ENCODE results near the gene ABR. TPM values are rescaled to one million over a fixed set of nuclear protein-coding genes. Genes with fewer than 3 reads are reported as not detected.
A peak's percentile ranks its signal among the peaks of the same experiment; 100 is the strongest.

The ABR gene
- total and polyA plus RNA-seq, 2 of the 13 experiments (the other 11 are each of a cell fraction or from before 2014, with no cell fraction given), result 12.4 to 40.4 TPM

DNA sequence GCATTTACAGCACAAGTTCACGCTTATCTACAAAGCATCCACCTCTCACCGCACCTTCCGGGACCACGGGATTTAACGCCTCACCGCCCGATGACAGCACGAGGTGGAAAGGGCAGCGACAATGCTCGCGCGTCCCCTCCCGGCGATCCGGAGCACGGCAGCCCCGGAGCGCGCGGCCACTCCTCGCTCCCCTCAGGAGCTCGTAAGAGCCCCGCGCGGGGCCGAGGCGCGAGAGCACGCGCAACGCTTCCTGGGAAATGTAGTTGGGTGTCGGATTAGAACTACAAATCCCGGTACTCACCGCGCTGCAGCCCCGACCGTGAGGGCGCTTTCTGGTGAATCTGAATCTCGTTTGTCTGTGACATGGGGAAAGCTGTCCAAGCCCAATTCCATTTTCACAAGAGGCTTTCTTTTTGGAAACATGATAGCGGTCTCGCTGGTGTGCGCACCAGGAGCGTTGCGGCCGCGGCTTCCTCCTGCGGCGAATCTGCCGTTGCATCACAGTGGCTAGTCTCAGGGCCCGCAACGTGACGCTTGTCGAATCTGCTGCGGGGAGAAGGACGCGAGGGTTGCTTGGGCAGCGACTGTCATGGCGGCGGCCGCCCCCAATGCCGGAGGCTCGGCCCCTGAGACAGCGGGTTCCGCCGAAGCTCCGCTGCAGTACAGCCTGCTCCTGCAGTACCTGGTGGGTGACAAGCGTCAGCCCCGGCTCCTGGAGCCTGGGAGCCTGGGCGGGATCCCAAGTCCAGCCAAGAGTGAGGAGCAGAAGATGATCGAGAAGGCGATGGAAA lies 183.0 kb downstream of the ABR start, which contains the start of gene TIMM22:
Gene TIMM22 (plus strand): TSS at position 576 of the 791 bp plus-strand sequence. CDS start 14 bp downstream, at position 590.
- CTCF ChIA-PET (ENCODE audit: low intra/inter-chr PET ratio, low total read pairs), result interaction anchor here (1.1 to 2.3 kb wide), 2 partner anchors 202 to 687 kb away, joined by 3 to 12 read pairs; no protein-coding TSS in a partner anchor
- TF ChIP-seq ZNF790 (CRISPR knock-in tag; IDR thresholded peaks at IDR 0.05; ENCODE audit: borderline replicate concordance), result peak; percentile 83; the same call in 1 of the 2 replicates
- peak; percentile 11; the same call in 1 of the 2 replicates for TF ChIP-seq SIX1 (CRISPR knock-in tag; IDR thresholded peaks at IDR 0.05; ENCODE audit: borderline replicate concordance)
- TF ChIP-seq ZNF678 (CRISPR knock-in tag; IDR thresholded peaks at IDR 0.05), result peak; percentile 7; the same call in 1 of the 2 replicates
- peak; percentile 93 for TF ChIP-seq TBX2 (CRISPR knock-in tag; IDR thresholded peaks at IDR 0.05; ENCODE audit: borderline replicate concordance)
- TF ChIP-seq JUN (CRISPR knock-in tag; IDR thresholded peaks at IDR 0.05), result peak; percentile 56; the same call in 1 of the 2 replicates
- no peak for TF ChIP-seq ZFYVE20 (CRISPR knock-in tag; IDR thresholded peaks at IDR 0.05; ENCODE audit: borderline replicate concordance, low read depth)
- 0 out of 2 replicates have a peak, but pooled peaks have one; percentile 68 for TF ChIP-seq SAFB2 (CRISPR knock-in tag; IDR thresholded peaks at IDR 0.05; ENCODE audit: borderline replicate concordance, low read depth)
- TF ChIP-seq, protein P1, sequence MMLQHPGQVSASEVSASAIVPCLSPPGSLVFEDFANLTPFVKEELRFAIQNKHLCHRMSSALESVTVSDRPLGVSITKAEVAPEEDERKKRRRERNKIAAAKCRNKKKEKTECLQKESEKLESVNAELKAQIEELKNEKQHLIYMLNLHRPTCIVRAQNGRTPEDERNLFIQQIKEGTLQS (CRISPR knock-in tag; IDR thresholded peaks at IDR 0.05), result peak; percentile 66
- peak; percentile 63; the same call in 1 of the 2 replicates for TF ChIP-seq GLI4 (CRISPR knock-in tag; IDR thresholded peaks at IDR 0.05; ENCODE audit: borderline replicate concordance)
- no peak for TF ChIP-seq EZH2 (conservative IDR thresholded peaks at IDR 0.05; ENCODE audit: low read depth, low read length)
- TF ChIP-seq ATF7 (IDR thresholded peaks at IDR 0.05), result no peak
- TF ChIP-seq ATF7 (CRISPR knock-in tag; IDR thresholded peaks at IDR 0.05), result 0 out of 2 replicates have a peak, but pooled peaks have one; percentile 56
- TF ChIP-seq TIGD3 (CRISPR knock-in tag; IDR thresholded peaks at IDR 0.05; ENCODE audit: borderline replicate concordance), result peak; percentile 63; the same call in 1 of the 2 replicates
- TF ChIP-seq ARID2 (CRISPR knock-in tag; IDR thresholded peaks at IDR 0.05; ENCODE audit: borderline replicate concordance), result no peak; the same call in 1 of the 2 replicates
- peak; percentile 86; the same call in 1 of the 2 replicates for TF ChIP-seq ZNF335 (CRISPR knock-in tag; IDR thresholded peaks at IDR 0.05)
- TF ChIP-seq ZNF737 (CRISPR knock-in tag; IDR thresholded peaks at IDR 0.05; ENCODE audit: borderline replicate concordance), result no peak
- no peak for TF ChIP-seq SMAD9 (CRISPR knock-in tag; IDR thresholded peaks at IDR 0.05)
- TF ChIP-seq ELF1 (CRISPR knock-in tag; IDR thresholded peaks at IDR 0.05), result peak; percentile 79
- no peak; the same call in 1 of the 2 replicates for TF ChIP-seq ZBTB1 (CRISPR knock-in tag; IDR thresholded peaks at IDR 0.05; ENCODE audit: borderline replicate concordance)
- TF ChIP-seq, protein P2, sequence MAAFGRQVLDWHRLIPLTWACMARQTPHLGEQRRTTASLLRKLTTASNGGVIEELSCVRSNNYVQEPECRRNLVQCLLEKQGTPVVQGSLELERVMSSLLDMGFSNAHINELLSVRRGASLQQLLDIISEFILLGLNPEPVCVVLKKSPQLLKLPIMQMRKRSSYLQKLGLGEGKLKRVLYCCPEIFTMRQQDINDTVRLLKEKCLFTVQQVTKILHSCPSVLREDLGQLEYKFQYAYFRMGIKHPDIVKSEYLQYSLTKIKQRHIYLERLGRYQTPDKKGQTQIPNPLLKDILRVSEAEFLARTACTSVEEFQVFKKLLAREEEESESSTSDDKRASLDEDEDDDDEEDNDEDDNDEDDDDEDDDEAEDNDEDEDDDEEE (CRISPR knock-in tag; IDR thresholded peaks at IDR 0.05), result peak; percentile 72

More for the DNA sequence above, 183.0 kb downstream of the ABR start, which contains the start of gene TIMM22:
- DNase-seq (ENCODE audit: low spot score), result peak; percentile 96
- H3K4me1 ChIP-seq (ENCODE audit: insufficient read depth, low read length), result peaks cover 48% of the 10 kb centered on the region
- WGBS (ENCODE audit: low lambda C conversion rate), result 0% methylated on average over 35 of the region's 71 CpGs
- peaks cover 4% of the 10 kb centered on the region; the same call in 1 of the 2 replicates for H4K20me1 ChIP-seq (ENCODE audit: insufficient read depth, low read length)
- no peaks in the 10 kb centered on the region for H3K27me3 ChIP-seq (ENCODE audit: control insufficient read depth in 1 of 2, insufficient read depth in 2 of 2, low read length in 2 of 2)
- H3K9ac ChIP-seq (ENCODE audit: insufficient read depth, low read depth, low read length), result peak within 1 kb of the TSS; percentile 96
- POLR2A ChIA-PET, result interaction anchor here (1.0 to 2.3 kb wide), 7 partner anchors 16 to 584 kb away, joined by 3 to 26 read pairs (median 4); partner anchors contain the start of genes GLOD4, MRM3, NXN and VPS53
- peak within 1 kb of the TSS; percentile 91 for H3K27ac ChIP-seq (ENCODE audit: extremely low read length, insufficient read depth, low read length)
- H3K36me3 ChIP-seq (replicated peaks in 1 of 2; ENCODE audit: control insufficient read depth in 1 of 2, insufficient read depth in 2 of 2, low read length in 2 of 2), result peaks cover 4 to 23% of the 10 kb centered on the region in 2 experiments
- FAIRE-seq, result peak; percentile 75
- in situ Hi-C loops (cut with HindIII; ENCODE audit: extremely low pct_ligation_motif_present, low pct_unique_long_range_greater_than_20kb), result no loop called here
- H3K4me2 ChIP-seq (ENCODE audit: low read depth, low read length), result peak within 1 kb of the TSS; percentile 94
- ATAC-seq, result peak; percentile 95
- intact Hi-C loops (cut with micrococcal nuclease; ENCODE audit: unreplicated experiment), result loop anchor here (1.0 to 5.0 kb wide), 4 partner anchors 10 to 584 kb away; partner anchors contain the start of genes GLOD4 and MRM3
- H3K79me2 ChIP-seq (ENCODE audit: insufficient read depth, low read length), result peaks cover 22% of the 10 kb centered on the region
- H3K4me3 ChIP-seq (replicated peaks in 1 of 3; ENCODE audit: insufficient read depth in 1 of 3, low read depth in 2 of 3, low read length in 3 of 3), result peak within 1 kb of the TSS; percentile 89 to 100 (median 98)
- H2AFZ ChIP-seq (ENCODE audit: low read length), result peak within 1 kb of the TSS; percentile 95
- H3K9me3 ChIP-seq (ENCODE audit: low read length), result no peaks in the 10 kb centered on the region
- BruUV-seq (replicated peaks), result no TSS peak
